GM12801 (cell line): ENCODE data around the gene INPP5F.

ENCODE experiments used
- TF ChIP-seq, protein P1 (sequence below): IDR thresholded peaks from one replicate; pipeline ENCODE4 v1.5.1; 2011; ENCODE audit warnings: control low read depth; ENCODE audit not compliant: insufficient read length; ENCODE audit errors: extremely low read depth

The INPP5F gene

DNA sequence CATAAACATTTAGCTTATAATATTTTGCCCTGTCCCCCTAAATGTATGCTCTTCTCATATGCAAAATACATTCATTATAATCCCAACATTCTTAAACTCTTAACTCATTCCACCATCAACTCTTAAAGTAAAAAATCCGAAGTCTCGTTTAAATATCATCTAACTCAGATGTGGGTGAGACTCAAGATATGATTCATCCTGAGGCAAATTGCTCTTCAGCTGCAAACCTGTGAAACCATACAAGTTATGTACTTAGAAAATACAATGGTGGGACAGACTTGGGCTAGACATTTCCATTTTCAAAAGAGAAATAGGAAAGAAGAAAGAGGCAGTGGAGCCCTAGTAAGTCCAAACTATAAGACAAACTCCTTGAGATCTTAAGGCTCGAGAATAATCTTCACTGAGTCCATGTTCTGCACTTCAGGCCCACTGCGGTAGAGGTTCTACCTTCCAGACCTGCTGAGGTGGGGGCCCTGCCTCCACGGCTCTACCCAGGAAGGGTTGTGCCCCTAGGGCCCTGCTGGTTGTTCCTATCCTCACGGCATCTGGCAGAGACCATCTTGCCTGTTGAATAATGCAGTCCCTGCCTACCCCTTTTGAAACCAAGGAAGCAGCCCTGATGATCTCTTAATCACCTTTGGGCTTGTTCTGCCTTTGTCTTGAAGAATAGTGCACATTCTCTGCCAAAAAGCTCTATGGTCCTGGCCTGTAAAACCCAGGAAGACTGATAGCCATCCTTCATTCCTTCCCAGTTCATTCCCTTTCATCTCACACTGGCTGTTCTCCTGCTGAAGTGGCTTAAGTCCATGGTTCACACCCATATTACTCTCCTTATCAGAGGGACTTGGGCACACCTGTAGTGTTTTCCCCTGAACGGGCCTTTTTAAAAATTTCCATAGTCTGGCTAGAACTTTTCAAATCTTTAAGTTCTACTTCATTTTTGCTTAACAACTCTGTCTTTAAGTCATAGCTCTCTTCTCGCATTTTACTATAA is 37.3 kb downstream of the INPP5F start:
- TF ChIP-seq, protein P1, sequence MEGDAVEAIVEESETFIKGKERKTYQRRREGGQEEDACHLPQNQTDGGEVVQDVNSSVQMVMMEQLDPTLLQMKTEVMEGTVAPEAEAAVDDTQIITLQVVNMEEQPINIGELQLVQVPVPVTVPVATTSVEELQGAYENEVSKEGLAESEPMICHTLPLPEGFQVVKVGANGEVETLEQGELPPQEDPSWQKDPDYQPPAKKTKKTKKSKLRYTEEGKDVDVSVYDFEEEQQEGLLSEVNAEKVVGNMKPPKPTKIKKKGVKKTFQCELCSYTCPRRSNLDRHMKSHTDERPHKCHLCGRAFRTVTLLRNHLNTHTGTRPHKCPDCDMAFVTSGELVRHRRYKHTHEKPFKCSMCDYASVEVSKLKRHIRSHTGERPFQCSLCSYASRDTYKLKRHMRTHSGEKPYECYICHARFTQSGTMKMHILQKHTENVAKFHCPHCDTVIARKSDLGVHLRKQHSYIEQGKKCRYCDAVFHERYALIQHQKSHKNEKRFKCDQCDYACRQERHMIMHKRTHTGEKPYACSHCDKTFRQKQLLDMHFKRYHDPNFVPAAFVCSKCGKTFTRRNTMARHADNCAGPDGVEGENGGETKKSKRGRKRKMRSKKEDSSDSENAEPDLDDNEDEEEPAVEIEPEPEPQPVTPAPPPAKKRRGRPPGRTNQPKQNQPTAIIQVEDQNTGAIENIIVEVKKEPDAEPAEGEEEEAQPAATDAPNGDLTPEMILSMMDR = no peak

DNA sequence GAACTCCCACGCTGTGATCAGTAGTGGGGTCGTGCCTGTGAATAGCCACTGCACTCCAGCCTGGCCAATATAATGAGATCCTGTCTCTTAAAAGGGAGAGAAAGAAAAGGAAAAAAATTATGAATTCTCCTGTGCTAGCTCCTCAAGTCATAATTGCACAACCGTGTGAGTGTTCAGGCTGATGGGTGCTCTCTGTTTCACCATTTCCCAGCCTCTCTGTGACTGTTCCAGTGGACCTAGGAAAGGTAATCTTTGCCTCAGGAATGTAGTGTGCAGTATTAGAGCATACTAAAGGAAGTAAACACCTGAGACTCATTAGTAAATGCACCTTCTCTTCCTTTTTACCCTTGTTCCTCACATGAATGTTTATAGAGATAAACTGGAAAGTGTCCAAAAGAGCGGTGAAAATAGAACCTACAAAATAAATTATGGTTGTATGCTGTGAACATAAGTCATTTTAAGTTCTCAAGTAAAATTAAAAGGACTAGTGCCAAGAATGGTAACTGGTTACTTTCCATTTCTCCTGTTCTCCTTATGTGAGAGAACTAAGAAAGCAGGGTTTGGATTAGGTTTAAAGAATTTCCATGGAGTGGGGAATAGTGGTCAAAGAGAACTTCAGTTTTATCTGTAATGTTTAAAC is 42.7 kb downstream of the INPP5F start:
- TF ChIP-seq, protein P1 = no peak

DNA sequence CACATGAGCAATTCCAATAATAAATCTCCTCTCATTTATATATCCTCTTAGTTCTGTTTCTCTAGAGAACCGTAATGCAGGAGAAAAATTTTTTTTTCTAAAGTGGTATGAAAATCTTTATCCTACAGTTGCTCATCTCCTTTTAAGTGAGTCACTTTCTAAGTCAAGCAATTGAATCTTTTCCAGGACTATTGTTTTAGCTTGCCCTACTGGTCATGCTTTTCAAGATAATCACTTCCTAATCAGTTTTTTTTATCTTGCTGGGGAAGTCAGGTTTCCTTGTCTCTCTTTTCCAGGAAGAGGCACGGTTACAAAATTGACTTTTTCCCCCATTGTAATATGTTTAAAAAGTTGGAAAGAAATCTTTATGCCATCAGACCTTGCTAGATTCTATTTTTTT is 44.0 kb downstream of the INPP5F start:
- TF ChIP-seq, protein P1 = no peak

DNA sequence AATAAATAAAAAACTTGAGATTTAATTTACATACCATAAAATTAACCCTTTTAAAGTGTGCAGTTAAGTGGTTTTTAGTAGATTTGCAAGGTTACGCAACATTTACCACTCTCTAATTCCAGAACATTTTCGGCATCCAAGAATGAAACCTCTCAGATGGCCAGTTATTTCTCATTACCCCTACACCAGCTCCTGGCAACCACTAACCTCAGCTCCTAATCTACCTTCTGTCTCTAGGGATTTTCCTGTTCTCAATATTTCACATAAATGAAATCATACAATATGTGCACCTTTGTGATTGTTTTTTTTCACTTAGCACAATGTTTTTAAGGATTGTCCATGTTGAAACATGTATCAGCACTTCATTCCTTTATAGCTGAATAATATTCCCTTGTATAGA is 45.1 kb downstream of the INPP5F start:
- TF ChIP-seq, protein P1 = no peak

DNA sequence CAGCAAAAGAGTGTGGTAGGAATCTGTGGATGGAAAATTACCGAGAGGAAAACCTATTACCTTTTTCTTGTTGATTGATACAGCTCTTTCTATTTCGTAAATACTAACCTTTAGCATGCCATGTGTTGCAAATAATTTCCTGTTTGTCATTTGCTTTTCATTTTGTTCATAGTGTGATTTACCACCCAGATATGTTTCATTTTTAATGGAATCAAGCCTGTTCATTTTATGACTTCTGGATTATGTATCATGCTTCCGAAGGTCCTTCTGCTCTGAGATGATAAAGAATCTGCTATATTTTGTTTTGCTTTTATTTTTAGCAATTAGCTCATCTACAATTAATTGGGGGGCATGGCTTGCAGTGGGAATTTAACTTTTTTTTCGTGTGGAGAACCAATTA is 46.5 kb downstream of the INPP5F start:
- TF ChIP-seq, protein P1 = no peak

DNA sequence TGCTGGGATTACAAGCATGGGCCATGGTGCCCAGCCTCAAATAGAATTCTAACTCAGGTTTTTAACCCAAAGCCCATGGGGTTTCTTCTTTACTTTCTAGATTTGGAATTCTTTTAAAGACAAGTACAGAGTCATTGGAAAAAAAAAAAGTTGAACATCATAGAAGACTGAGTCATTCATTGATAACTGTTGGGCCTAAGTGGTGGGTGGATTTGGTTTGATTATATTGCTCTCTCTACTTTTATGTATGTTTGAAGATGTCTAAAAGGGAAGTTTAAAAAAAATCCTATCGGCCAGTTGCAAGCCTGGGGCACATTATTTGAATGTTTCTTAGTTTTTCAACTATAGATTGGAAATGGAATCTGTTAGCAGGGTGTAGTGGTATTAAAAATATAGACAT is 49.7 kb downstream of the INPP5F start:
- TF ChIP-seq, protein P1 = no peak

DNA sequence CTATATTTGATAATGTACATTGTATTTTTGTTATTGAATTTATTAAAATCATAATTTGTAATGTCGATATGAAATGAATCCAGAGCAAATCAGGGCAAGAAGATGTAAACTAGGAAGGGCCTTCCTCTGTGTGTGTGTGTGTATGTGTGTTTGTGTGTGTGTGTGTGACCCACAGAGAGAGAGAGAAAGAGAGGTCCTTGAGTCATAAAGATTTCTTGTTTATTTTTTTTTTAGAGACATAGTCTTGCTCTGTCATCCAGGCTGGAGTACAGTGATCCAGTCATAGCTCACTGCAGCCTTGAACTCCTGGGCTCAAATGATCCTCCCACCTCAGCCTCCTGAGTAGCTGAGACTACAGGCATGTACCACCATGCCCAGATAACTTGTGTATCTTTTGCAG is 50.7 kb downstream of the INPP5F start:
- TF ChIP-seq, protein P1 = no peak
